Psoas muscle (tissue), 8 donors: ENCODE data around the gene PLSCR4. TPM values are rescaled to one million over a fixed set of nuclear protein-coding genes. Genes with fewer than 3 reads are reported as not detected.

Experiments
- ATAC-seq, 4 donors: fragments of 200-7000 bp; cut with Tn5 transposase; one replicate each; pipeline ENCODE4 v1.9.1; 2020; ENCODE audit warnings: moderate library complexity in 3 of 4, mild to moderate bottlenecking in 2 of 4
- DNase-seq, 2 donors: peaks; one replicate each; pipeline ENCODE4 v3.0.0-alpha.2; 2020
- H3K27ac ChIP-seq: fragments of 200-600 bp; one replicate; pipeline ENCODE4 v1.8.0; 2022
- H3K27me3 ChIP-seq, 3 donors: fragments of 200-600 bp in 1 of 3; one replicate each; pipeline versions ENCODE4 v1.6.1 to v1.8.0; 2013 to 2022; ENCODE audit warnings: low read length in 2 of 3, mild to moderate bottlenecking in 2 of 3, moderate library complexity in 1 of 3; ENCODE audit not compliant: insufficient read depth in 3 of 3
- H3K36me3 ChIP-seq, 2 donors: fragments of 200-600 bp in 1 of 2; one replicate each; pipeline versions ENCODE4 v1.6.1 to v1.8.0; 2013 to 2022; ENCODE audit warnings: low read depth in 1 of 2, mild to moderate bottlenecking in 1 of 2, moderate library complexity in 1 of 2; ENCODE audit not compliant: insufficient read depth in 1 of 2
- H3K4me1 ChIP-seq: fragments of 200-600 bp; one replicate; pipeline ENCODE4 v1.8.0; 2022
- H3K4me3 ChIP-seq: fragments of 200-600 bp; one replicate; pipeline ENCODE4 v1.8.0; 2022; ENCODE audit warnings: mild to moderate bottlenecking
- H3K9me3 ChIP-seq: fragments of 200-600 bp; one replicate; pipeline ENCODE4 v1.8.0; 2022
- CTCF ChIP-seq: fragments of 200-600 bp; IDR thresholded peaks from one replicate; pipeline ENCODE4 v1.8.0; 2022; ENCODE audit warnings: antibody characterized with exemption
- WGBS, 3 donors: extraction: QIAGEN DNeasy Blood & Tissue Kit; methylation state at CpG; one replicate each; pipeline versions ENCODE4 v1.1.6 to v1.1.7; 2013; 5-methylcytosine and 5-hydroxymethylcytosine counted together
- intact Hi-C, 2 donors: fragments of 100-400 bp; cut with DNase I; formaldehyde crosslinking; loops; one replicate each; pipeline versions ENCODE4 v1.11.0 to v1.14.2; 2022
- polyA plus RNA-seq, 3 donors: library from polyadenylated mRNA; stranded (reverse); fragments of 200-250 nt; gene quantifications; one replicate each; pipeline ENCODE4 v1.2.3, GENCODE V29; 2013
- total RNA-seq, 4 donors: library from RNA; stranded (reverse); fragmentation: NEBNext Ultra II Directional in 2 of 4; extraction: Animal tissue kit (Norgen Biotek cat#: 25700) in 2 of 4; gene quantifications; one replicate each; pipeline versions ENCODE4 v1.2.1 to v1.2.4, GENCODE V29; 2021 to 2023
- donor health status: healthy with polysubstance abuse.
- donor health status: DM: no; HTN: no; CAD: no; lungs with moderate emphysema.
- donor health status: Bipolar disorder and iron deficiency.
- donor health status: healthy.
- donor health status: DM: yes; HTN: yes; CAD: no.
- donor health status: DM: no; HTN: no; CAD: no.
- donor health status: DM: no; HTN: no; CAD: no.
- donor health status: DM: yes; HTN: yes; CAD: no.

Gene PLSCR4
- total and polyA plus RNA-seq, 7 donors = 2.0 to 13.5 (median 3.6) TPM

GRCh38 chr3:146165877-146166276, 85.0 kb downstream of the PLSCR4 start:
- Histone ChIP-seq H3K4me1 (no peaks in the 10 kb centered on the region), H3K9me3 (no peaks in the 10 kb centered on the region), H3K27ac (no peak overlapping the region), H3K4me3 (no peak overlapping the region), H3K36me3 (no peaks in the 10 kb centered on the region), H3K27me3 (peaks cover 0 to 3% (median 0%) of the 10 kb centered on the region in 3 donors)
- intact Hi-C loops = no loop called here
- DNase-seq (no peak), ATAC-seq (no peak)
- TF ChIP-seq CTCF = no peak
- 48 to 65% (median 61%) methylated on average over 2 of the region's 2 CpGs for WGBS, 3 donors

- WGBS, 3 donors = 93% methylated on average over 7 of the region's 7 CpGs
- Histone ChIP-seq H3K9me3 (no peaks in the 10 kb centered on the region), H3K36me3 (no peaks in the 10 kb centered on the region), H3K4me1 (no peaks in the 10 kb centered on the region), H3K27ac (no peak overlapping the region), H3K4me3 (no peak overlapping the region), H3K27me3 (peaks cover 0 to 3% (median 0%) of the 10 kb centered on the region in 3 donors)
- no peak for DNase-seq
- intact Hi-C loops = no loop called here
- TF ChIP-seq CTCF = no peak
- no peak for ATAC-seq
Observed at GRCh38 chr3:146164971-146165769, 85.7 kb downstream of the PLSCR4 start.

GRCh38 chr3:146164506-146164905, 86.4 kb downstream of the PLSCR4 start:
- intact Hi-C loops = no loop called here
- TF ChIP-seq CTCF = no peak
- no peak overlapping the region for H3K4me3 ChIP-seq
- no peaks in the 10 kb centered on the region for H3K4me1 ChIP-seq
- no peaks in the 10 kb centered on the region for H3K36me3 ChIP-seq
- no peaks in the 10 kb centered on the region for H3K9me3 ChIP-seq
- DNase-seq (no peak), ATAC-seq (no peak)
- no peak overlapping the region for H3K27ac ChIP-seq
- peaks cover 0 to 3% (median 0%) of the 10 kb centered on the region in 3 donors for H3K27me3 ChIP-seq

- intact Hi-C loops = no loop called here
- ATAC-seq = no peak
- H3K4me1 ChIP-seq = no peaks in the 10 kb centered on the region
Observed at GRCh38 chr3:146164071-146164470, 86.8 kb downstream of the PLSCR4 start.

More at GRCh38 chr3:146164071-146164470, 86.8 kb downstream of the PLSCR4 start:
- no peak for TF ChIP-seq CTCF
- no peak for DNase-seq
- Histone ChIP-seq H3K27me3 (peaks cover 0 to 3% (median 0%) of the 10 kb centered on the region in 3 donors), H3K4me3 (no peak overlapping the region), H3K27ac (no peak overlapping the region), H3K36me3 (no peaks in the 10 kb centered on the region), H3K9me3 (no peaks in the 10 kb centered on the region)
